Cardiac muscle cell (in vitro differentiated cells and primary cell): ENCODE results near the gene PARVB. TPM values are rescaled to one million over a fixed set of nuclear protein-coding genes. Genes with fewer than 3 reads are reported as not detected.

Source experiments
- DNase-seq, 2 donors: peaks; one replicate each; pipeline versions ENCODE4 v3.0.0 to v3.0.0-alpha.2; 2010 to 2017; ENCODE audit warnings: low read depth in 1 of 2, low spot score in 1 of 2
- H3K27ac ChIP-seq: fragments of 200-600 bp; sonication (generic); 2 replicates; pipeline ENCODE4 v1.5.1; 2016
- H3K27me3 ChIP-seq: fragments of 200-600 bp; sonication (generic); 2 replicates; pipeline ENCODE4 v1.6.0; 2016; ENCODE audit warnings: control low read depth
- H3K36me3 ChIP-seq: fragments of 200-600 bp; sonication (generic); 2 replicates; pipeline ENCODE4 v1.5.1; 2016; ENCODE audit warnings: control low read depth
- H3K4me1 ChIP-seq: fragments of 200-600 bp; sonication (generic); 2 replicates; pipeline ENCODE4 v1.8.1; 2017; ENCODE audit warnings: low read depth, mild to moderate bottlenecking, mixed run types
- H3K4me3 ChIP-seq: fragments of 200-600 bp; sonication (generic); 2 replicates; pipeline ENCODE4 v1.5.1; 2016; ENCODE audit warnings: mild to moderate bottlenecking
- H3K9me3 ChIP-seq: fragments of 200-600 bp; sonication (generic); 2 replicates; pipeline ENCODE4 v1.5.1; 2017; ENCODE audit warnings: low read depth, mild to moderate bottlenecking, control low read depth
- polyA plus RNA-seq: library from polyadenylated mRNA; unstranded; fragments of >200 nt; fragmentation: Nextera tagmentation; extraction: Ambion mirVana; gene quantifications from 2 replicates; pipeline ENCODE4 v1.2.1, GENCODE V29; 2016
- total RNA-seq: library from RNA; depleted of rRNA; stranded (reverse); fragments of >200 nt; gene quantifications from 2 replicates; pipeline ENCODE4 v1.2.3, GENCODE V29; 2016
- TF ChIP-seq, protein P1 (sequence below): IDR thresholded peaks from 2 replicates; pipeline ENCODE4 v1.5.1; 2012; ENCODE audit warnings: low read depth, mild to moderate bottlenecking, low read length

PARVB gene
- total and polyA plus RNA-seq, 2 experiments from 2014 or later = 30.6 to 46.0 TPM

DNA sequence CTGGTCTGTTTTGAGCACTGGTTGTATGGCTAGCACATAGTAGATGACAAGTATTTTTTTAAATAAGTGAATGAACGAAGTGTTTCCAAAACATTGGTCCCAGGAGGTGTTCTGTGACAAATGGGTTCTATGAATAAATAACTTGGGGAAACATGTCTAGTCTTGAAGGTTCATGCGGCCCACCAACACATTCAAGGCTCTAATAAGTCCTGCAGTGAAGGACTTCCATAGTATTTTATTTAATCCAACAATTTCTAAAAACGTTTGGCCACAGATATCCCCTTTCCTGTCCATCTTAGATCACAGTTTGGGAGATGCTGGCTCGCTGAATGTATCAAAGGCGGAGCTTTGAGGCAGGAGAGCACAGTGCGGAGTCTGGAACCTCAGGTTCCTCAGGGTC, 179.1 kb downstream of the PARVB start:
- Histone ChIP-seq H3K4me1 (peaks cover 5% of the 10 kb centered on the region), H3K27me3 (no peaks in the 10 kb centered on the region), H3K4me3 (no peak overlapping the region), H3K27ac (no peak overlapping the region), H3K9me3 (no peaks in the 10 kb centered on the region), H3K36me3 (no peaks in the 10 kb centered on the region)
- TF ChIP-seq, protein P1, sequence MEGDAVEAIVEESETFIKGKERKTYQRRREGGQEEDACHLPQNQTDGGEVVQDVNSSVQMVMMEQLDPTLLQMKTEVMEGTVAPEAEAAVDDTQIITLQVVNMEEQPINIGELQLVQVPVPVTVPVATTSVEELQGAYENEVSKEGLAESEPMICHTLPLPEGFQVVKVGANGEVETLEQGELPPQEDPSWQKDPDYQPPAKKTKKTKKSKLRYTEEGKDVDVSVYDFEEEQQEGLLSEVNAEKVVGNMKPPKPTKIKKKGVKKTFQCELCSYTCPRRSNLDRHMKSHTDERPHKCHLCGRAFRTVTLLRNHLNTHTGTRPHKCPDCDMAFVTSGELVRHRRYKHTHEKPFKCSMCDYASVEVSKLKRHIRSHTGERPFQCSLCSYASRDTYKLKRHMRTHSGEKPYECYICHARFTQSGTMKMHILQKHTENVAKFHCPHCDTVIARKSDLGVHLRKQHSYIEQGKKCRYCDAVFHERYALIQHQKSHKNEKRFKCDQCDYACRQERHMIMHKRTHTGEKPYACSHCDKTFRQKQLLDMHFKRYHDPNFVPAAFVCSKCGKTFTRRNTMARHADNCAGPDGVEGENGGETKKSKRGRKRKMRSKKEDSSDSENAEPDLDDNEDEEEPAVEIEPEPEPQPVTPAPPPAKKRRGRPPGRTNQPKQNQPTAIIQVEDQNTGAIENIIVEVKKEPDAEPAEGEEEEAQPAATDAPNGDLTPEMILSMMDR = no peak
- DNase-seq = no peak

DNA sequence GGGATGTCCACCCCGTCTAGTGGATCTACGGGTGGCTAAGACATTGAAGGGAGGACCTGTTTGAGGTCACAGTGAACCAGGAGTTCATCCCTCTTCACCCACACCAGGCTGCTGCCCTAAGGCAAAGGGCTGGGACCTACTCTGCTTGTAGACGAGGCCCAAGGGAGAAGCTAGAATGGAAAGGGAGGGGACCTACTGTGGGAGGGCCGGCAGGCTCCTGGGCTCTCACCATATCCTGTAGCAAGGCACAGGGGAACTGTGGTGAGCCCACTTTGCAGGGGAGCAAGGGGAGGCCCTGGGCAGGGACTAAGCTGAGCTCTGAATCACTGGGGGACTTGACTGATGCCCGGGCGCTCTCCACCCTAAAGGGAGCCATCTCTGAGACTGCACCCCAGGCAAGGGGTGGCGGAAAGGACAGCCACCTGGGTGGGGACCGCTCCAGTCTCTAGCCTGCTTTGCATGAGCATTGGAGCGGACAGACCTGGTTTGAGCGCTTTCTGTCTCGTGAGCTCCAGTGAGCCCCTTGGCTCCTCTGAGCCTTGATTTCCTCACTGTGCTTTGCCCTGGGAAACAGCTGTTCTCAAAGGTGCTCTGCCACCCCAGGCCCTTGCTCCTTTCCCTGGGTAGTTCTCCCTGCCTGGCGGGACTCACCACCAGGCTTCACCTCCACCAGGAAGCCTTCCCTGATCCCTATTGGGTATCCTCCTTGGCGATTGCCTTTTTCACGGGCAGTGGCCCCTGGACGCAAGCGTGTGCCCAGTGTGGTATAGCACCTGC, 180.8 kb downstream of the PARVB start:
- DNase-seq = no peak
- H3K9me3 ChIP-seq = no peaks in the 10 kb centered on the region
- H3K4me1 ChIP-seq = peaks cover 5% of the 10 kb centered on the region
- H3K27me3 ChIP-seq = no peaks in the 10 kb centered on the region
- H3K36me3 ChIP-seq = no peaks in the 10 kb centered on the region
- TF ChIP-seq, protein P1 = no peak
- H3K4me3 ChIP-seq = no peak overlapping the region
- no peak overlapping the region for H3K27ac ChIP-seq

DNA sequence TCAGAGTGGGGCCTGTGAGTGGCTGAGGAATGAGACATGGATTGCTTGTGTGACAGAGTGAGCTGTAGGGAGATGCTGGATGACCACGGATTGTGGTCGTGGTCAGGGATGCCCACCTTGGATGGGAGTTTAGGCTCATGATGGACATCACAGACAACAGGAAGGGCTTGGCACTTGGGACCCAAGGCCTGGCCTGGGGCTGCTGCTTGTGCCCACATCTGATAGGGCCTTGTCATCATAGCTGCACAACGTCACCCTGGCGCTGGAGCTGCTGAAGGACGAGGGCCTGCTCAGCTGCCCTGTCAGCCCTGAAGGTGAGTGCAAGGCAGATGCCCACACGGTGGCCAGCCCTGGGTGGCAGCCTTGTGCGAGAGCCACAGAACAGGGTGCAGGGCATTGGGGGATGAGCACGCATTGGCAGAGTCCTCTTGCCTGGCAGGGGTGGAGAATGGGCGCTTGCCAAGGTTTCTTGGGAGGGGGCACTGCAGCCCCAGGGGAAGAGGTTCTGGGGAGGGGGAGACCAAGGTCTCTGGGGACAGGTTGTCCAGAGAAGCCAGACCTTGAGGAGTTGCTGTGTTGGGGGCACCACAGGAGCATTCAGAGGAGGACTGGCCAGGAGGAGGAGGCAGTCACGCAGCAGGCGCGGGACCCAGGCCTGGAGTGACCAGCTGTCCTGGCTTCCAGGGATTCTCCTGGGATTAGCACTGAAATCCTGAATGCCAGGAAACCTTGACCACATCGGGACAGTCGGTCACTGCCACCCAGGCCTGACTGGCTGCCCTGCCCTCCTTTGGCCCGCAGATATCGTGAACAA, 181.6 kb downstream of the PARVB start:
- no peak for DNase-seq
- H3K27me3 ChIP-seq = no peaks in the 10 kb centered on the region
- no peaks in the 10 kb centered on the region for H3K9me3 ChIP-seq
- peaks cover 5% of the 10 kb centered on the region for H3K4me1 ChIP-seq
- H3K27ac ChIP-seq = no peak overlapping the region
- TF ChIP-seq, protein P1 = no peak
- no peaks in the 10 kb centered on the region for H3K36me3 ChIP-seq
- no peak overlapping the region for H3K4me3 ChIP-seq

DNA sequence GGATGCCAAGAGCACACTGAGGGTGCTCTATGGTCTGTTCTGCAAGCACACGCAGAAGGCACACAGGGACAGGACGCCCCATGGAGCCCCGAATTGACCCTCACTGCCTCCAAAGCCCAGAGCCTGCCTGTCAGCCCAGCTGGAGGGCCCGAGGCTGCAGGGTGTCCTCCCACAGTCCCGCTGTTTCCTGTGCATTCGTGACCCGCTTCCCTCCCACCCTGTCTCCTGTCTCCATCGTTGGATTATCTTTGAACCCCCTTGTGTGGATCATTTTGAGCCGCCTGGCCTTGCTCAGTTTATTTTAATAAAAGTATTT, 182.2 kb downstream of the PARVB start:
- TF ChIP-seq, protein P1 = no peak
- H3K9me3 ChIP-seq = no peaks in the 10 kb centered on the region
- H3K4me3 ChIP-seq = no peak overlapping the region
- peaks cover 8% of the 10 kb centered on the region for H3K4me1 ChIP-seq
- H3K27me3 ChIP-seq = no peaks in the 10 kb centered on the region
- no peak for DNase-seq
- H3K27ac ChIP-seq = no peak overlapping the region
- no peaks in the 10 kb centered on the region for H3K36me3 ChIP-seq

DNA sequence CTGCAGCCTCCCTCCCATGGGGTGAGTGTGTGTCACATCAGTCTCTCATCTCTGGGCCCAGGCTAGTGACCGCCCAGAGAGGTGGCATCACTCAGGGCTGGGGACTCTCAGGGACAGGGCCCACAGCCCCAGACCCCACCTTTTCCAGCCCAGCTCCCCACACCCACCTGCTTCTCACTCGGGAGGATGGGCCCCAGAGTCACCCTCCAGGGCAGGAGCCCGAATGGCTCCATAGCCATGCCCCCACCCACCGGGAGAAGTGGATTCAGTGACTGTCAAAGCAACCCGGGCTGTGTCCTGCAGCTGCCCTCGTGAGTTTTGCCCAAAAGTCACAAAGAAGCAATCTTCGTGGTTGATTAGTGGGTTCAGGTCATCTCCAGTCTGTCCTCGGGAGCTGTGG, 182.6 kb downstream of the PARVB start:
- no peak overlapping the region for H3K27ac ChIP-seq
- no peaks in the 10 kb centered on the region for H3K9me3 ChIP-seq
- DNase-seq = no peak
- H3K4me1 ChIP-seq = peaks cover 11% of the 10 kb centered on the region
- H3K4me3 ChIP-seq = no peak overlapping the region
- no peaks in the 10 kb centered on the region for H3K27me3 ChIP-seq
- no peaks in the 10 kb centered on the region for H3K36me3 ChIP-seq
- TF ChIP-seq, protein P1 = no peak
